Smooth muscle cell (in vitro differentiated cells): ENCODE data around the gene STIM2. TPM values are rescaled to one million over a fixed set of nuclear protein-coding genes. Genes with fewer than 3 reads are reported as not detected.

ENCODE experiments used
- DNase-seq: peaks from one replicate; lab custom pipeline; 2025; ENCODE audit not compliant: unreplicated experiment; lab: John Stamatoyannopoulos, UW
- H2AFZ ChIP-seq: fragments of 200-600 bp; sonication (generic); 2 replicates; pipeline ENCODE4 v1.6.0; 2016; ENCODE audit warnings: antibody characterized with exemption, low read depth, mild to moderate bottlenecking
- H3F3A ChIP-seq: fragments of 200-600 bp; sonication (generic); 2 replicates; pipeline ENCODE4 v1.6.0; 2017; ENCODE audit warnings: antibody characterized with exemption, low read depth
- H3K27ac ChIP-seq: fragments of 200-600 bp; sonication (generic); 2 replicates; pipeline ENCODE4 v1.5.1; 2016; ENCODE audit warnings: low read depth, mild to moderate bottlenecking
- H3K27me3 ChIP-seq: fragments of 200-600 bp; sonication (generic); 2 replicates; pipeline ENCODE4 v1.6.1; 2016; ENCODE audit warnings: low read depth, mild to moderate bottlenecking
- H3K36me3 ChIP-seq: fragments of 200-600 bp; sonication (generic); 2 replicates; pipeline ENCODE4 v1.5.1; 2016; ENCODE audit warnings: low read depth
- H3K4me1 ChIP-seq: fragments of 200-600 bp; sonication (generic); 2 replicates; pipeline ENCODE4 v1.5.1; 2016; ENCODE audit warnings: low read depth
- H3K4me2 ChIP-seq: fragments of 200-600 bp; sonication (generic); 2 replicates; pipeline ENCODE4 v1.6.0; 2016; ENCODE audit warnings: mild to moderate bottlenecking
- H3K4me3 ChIP-seq: fragments of 200-600 bp; sonication (generic); 2 replicates; pipeline ENCODE4 v1.5.1; 2016; ENCODE audit warnings: mild to moderate bottlenecking
- H3K79me2 ChIP-seq: fragments of 200-600 bp; sonication (generic); 2 replicates; pipeline ENCODE4 v1.6.0; 2016; ENCODE audit warnings: low read depth, mild to moderate bottlenecking
- H3K9ac ChIP-seq: fragments of 200-600 bp; sonication (generic); 2 replicates; pipeline ENCODE4 v1.6.0; 2016; ENCODE audit warnings: low read depth
- H3K9me3 ChIP-seq: fragments of 200-600 bp; sonication (generic); replicated peaks from 2 replicates; pipeline ENCODE4 v1.5.1; 2016; ENCODE audit warnings: low read depth
- H4K20me1 ChIP-seq: fragments of 200-600 bp; sonication (generic); 2 replicates; pipeline ENCODE4 v1.6.0; 2016; ENCODE audit warnings: low read depth
- WGBS: methylation state at CpG from one replicate; pipeline ENCODE4 v1.1.7; 2016; ENCODE audit warnings: low lambda C conversion rate; 5-methylcytosine and 5-hydroxymethylcytosine counted together
- polyA plus RNA-seq: library from polyadenylated mRNA; unstranded; fragments of >200 nt; fragmentation: Nextera tagmentation; extraction: Ambion mirVana; gene quantifications from 2 replicates; pipeline ENCODE4 v1.2.1, GENCODE V29; 2016
- total RNA-seq: library from RNA; depleted of rRNA; stranded (reverse); fragments of >200 nt; gene quantifications from 2 replicates; pipeline ENCODE4 v1.2.3, GENCODE V29; 2014
- TF ChIP-seq, protein P1 (sequence below): fragments of 200-600 bp; sonication (generic); IDR thresholded peaks from 2 replicates; pipeline ENCODE4 v1.5.1; 2017; ENCODE audit warnings: borderline replicate concordance, mild to moderate bottlenecking, antibody characterized with exemption; ENCODE audit not compliant: insufficient read depth, poor library complexity, severe bottlenecking

Gene STIM2
- total and polyA plus RNA-seq, 2 experiments from 2014 or later, result 31.0 to 69.0 TPM

DNA sequence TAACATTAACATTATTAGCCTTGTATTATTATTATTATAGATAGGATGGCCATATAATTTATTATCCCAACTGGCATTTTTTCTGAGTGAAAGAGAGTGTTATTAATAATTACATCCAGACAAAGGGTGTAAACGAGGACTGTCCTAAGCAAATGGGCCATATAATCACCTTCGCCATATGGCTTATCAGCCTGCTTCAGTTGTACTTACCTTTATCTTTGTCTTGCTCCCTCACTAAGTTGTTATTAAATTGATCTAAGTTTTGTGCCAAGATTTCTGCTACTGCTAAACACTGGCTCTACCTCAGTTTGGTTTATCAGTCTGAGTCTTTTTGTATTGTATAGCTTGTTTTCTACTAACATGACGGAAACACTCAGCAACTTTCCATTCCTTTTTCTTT is 76.9 kb downstream of the STIM2 start:
- Histone ChIP-seq H3K9me3 (no peaks in the 10 kb centered on the region), H3K9ac (no peak overlapping the region), H4K20me1 (peaks cover 74% of the 10 kb centered on the region), H3K79me2 (peaks cover 69% of the 10 kb centered on the region), H3K36me3 (no peaks in the 10 kb centered on the region), H3F3A (peaks cover 19% of the 10 kb centered on the region), H3K4me3 (no peak overlapping the region), H3K27ac (peak overlapping the region; percentile 69), H3K4me1 (peaks cover 33% of the 10 kb centered on the region), H2AFZ (no peak overlapping the region), H3K4me2 (peak overlapping the region; percentile 47), H3K27me3 (no peaks in the 10 kb centered on the region)
- 87% methylated on average over 3 of the region's 3 CpGs for WGBS
- TF ChIP-seq, protein P1, sequence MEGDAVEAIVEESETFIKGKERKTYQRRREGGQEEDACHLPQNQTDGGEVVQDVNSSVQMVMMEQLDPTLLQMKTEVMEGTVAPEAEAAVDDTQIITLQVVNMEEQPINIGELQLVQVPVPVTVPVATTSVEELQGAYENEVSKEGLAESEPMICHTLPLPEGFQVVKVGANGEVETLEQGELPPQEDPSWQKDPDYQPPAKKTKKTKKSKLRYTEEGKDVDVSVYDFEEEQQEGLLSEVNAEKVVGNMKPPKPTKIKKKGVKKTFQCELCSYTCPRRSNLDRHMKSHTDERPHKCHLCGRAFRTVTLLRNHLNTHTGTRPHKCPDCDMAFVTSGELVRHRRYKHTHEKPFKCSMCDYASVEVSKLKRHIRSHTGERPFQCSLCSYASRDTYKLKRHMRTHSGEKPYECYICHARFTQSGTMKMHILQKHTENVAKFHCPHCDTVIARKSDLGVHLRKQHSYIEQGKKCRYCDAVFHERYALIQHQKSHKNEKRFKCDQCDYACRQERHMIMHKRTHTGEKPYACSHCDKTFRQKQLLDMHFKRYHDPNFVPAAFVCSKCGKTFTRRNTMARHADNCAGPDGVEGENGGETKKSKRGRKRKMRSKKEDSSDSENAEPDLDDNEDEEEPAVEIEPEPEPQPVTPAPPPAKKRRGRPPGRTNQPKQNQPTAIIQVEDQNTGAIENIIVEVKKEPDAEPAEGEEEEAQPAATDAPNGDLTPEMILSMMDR, result no peak
- no peak for DNase-seq

DNA sequence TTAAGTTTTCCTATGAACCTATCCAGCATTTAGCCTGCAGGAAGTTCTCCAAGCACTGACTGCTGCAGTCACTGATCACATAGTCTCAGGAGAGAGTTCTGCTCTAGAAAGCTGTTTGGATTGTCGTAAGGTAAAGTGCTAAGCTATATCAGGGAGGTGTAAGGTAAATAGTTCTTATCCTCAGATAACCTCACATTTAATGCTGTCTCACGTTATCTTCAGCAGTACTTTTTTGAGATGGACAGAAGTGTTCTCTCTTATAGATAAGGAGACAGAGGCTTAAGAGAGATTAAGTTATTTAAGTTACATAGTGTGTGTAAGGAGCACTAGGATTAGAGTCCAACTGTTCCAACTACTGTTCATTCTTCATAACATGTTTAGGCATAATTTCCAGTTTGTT is 77.9 kb downstream of the STIM2 start:
- H3K9ac ChIP-seq, result no peak overlapping the region
- TF ChIP-seq, protein P1, result no peak
- H3K79me2 ChIP-seq, result peaks cover 69% of the 10 kb centered on the region
- peaks cover 22% of the 10 kb centered on the region for H3F3A ChIP-seq
- no peak overlapping the region for H3K27ac ChIP-seq
- WGBS, result 22% methylated on average over 2 of the region's 2 CpGs
- peaks cover 36% of the 10 kb centered on the region for H3K4me1 ChIP-seq
- peaks cover 77% of the 10 kb centered on the region for H4K20me1 ChIP-seq
- no peak overlapping the region for H3K4me3 ChIP-seq
- H3K36me3 ChIP-seq, result no peaks in the 10 kb centered on the region
- H2AFZ ChIP-seq, result no peak overlapping the region
- H3K27me3 ChIP-seq, result no peaks in the 10 kb centered on the region
- peak overlapping the region; percentile 42 for H3K4me2 ChIP-seq
- H3K9me3 ChIP-seq, result no peaks in the 10 kb centered on the region
- DNase-seq, result no peak

DNA sequence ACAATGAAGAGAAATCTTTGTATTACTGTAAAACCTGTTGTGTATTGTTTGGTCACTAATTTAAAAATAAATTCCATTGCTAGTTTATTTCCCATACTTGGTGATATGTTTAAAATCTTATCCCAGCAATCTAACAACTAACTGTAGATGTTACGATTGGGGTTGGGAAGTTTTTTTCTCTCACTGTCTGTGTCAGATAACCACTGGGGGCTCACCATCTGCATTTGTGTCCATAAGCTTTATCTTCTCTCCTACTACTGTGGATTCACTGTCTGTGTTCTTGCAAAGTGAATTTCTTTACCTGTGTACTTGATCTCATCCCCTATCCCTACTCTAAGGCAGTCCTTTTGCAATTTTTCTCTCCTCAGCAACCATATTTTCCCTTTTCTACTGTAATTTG is 81.3 kb downstream of the STIM2 start:
- Histone ChIP-seq H3F3A (peaks cover 10% of the 10 kb centered on the region), H4K20me1 (peaks cover 76% of the 10 kb centered on the region), H3K36me3 (no peaks in the 10 kb centered on the region), H3K9ac (no peak overlapping the region), H2AFZ (no peak overlapping the region), H3K4me2 (peak overlapping the region; percentile 46), H3K27ac (no peak overlapping the region), H3K27me3 (no peaks in the 10 kb centered on the region), H3K4me3 (no peak overlapping the region), H3K9me3 (no peaks in the 10 kb centered on the region), H3K4me1 (peaks cover 22% of the 10 kb centered on the region), H3K79me2 (peaks cover 97% of the 10 kb centered on the region)
- 80% methylated on average over 1 of the region's 1 CpG for WGBS
- no peak for DNase-seq
- TF ChIP-seq, protein P1, result no peak

DNA sequence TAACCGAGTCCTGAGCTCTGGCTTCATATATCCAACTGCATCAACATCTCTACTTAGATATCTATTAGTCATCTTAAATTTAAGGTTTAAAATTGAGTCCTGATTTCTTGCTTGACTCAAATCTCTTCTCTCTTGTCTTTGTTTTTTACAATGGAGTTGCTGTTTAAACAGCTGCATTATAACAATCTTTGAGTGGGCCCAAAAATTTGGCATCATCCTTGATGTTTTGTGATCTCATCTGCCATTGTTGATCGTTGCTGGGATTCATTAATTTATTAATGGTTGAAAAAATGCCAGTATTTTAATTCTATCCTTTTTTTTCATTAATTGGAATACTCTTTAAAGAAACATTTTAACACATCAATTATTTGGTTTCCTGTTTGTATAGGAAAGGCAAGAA is 82.2 kb downstream of the STIM2 start:
- Histone ChIP-seq H3K4me3 (no peak overlapping the region), H3F3A (peaks cover 3% of the 10 kb centered on the region), H3K27ac (no peak overlapping the region), H2AFZ (no peak overlapping the region), H3K9ac (no peak overlapping the region), H3K27me3 (no peaks in the 10 kb centered on the region), H4K20me1 (peaks cover 73% of the 10 kb centered on the region), H3K4me2 (peak overlapping the region; percentile 46), H3K9me3 (no peaks in the 10 kb centered on the region), H3K36me3 (no peaks in the 10 kb centered on the region), H3K4me1 (peaks cover 20% of the 10 kb centered on the region), H3K79me2 (peaks cover 99% of the 10 kb centered on the region)
- DNase-seq, result no peak
- WGBS, result 65% methylated on average over 2 of the region's 2 CpGs
- TF ChIP-seq, protein P1, result no peak
